NOMO-1 treated with dmso at 0.1 percent for 144 hours (cell line): ENCODE results near the gene KCNS1.
A peak's percentile ranks its signal among the peaks of the same experiment; 100 is the strongest.

ENCODE experiments used
- DNase-seq: peaks from one replicate; lab custom pipeline; 2025; ENCODE audit not compliant: unreplicated experiment; lab: John Stamatoyannopoulos, UW

Gene KCNS1

DNA sequence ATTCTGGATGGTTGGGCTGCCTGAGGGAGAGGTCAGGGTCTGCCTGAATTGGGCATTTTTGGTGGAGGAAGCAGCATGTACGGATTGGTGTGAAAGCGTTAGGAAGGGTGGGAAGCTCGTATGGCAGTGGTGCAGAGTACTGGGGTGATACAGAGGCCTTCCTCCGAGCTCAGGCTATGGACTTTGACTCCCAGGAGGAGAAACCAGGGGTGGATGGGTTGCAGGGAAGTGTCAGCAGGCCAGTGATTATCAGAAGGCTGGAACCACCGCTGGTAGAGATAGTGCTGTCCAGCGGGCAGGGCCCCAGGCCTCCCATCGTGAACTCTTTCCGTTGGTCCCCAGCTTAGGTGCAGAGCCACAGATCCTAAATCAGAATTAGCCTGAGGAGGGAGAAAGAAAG is 8.7 kb upstream of the KCNS1 start:
- no peak for DNase-seq

DNA sequence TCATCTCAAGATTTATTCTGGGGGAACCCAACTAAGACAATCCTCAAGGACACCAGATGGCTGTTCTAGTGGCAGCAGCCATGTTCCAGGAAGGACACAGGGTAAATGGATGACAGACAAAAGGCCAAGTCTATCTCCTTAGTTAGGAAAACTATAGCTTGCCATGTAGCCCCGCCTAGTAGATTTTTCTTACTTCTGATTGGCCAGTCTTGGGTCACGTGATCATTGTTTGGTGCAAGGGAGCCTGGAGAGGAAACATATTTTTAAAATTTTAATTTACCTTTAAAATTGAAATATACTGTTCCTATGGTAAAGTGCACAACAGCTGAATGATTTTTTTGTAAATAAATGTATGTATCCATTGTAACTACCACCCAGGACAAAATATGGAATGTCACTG is 4.4 kb upstream of the KCNS1 start:
- no peak for DNase-seq

DNA sequence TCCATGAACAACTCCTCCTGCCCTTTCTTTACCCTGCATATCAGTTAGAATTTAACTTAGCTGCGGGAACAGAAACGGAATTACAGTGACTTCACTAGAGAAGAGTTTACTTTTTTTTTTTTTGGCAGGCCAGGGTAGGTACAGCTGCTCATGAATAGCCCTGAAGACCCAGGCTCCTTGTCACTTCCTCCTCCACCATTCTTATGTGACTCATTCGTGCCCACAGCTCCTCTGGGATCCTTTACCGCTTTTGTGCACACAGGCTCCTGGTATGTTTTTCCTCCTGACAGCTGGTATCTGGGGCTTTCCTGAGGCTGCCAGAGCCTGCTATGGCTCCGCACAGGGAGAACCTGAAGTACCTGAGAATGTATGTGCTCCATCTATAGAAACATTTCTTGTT is 3.9 kb upstream of the KCNS1 start:
- no peak for DNase-seq

DNA sequence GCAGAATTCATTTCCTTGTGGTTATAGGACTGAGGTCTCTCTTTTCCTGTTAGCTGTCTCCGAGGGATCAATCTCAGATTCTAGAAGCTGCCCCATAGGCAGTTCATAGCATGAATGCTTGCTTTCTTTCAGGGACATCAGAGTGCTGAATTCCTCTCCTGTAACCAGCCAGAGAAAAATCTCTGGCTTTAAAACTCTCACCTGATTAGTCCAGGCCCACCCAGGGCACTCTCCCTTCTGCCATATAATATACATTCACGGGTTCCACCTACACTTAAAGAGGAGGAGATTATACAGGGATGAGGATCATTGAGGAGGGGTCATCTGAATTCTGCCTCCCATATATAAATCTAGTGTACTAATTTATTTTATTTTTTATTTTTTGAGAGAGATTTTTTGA is 2.1 kb upstream of the KCNS1 start:
- DNase-seq: no peak

- no peak for DNase-seq
Measured at GRCh38 chr20:45101333-45101850, 465 bp upstream of the KCNS1 start.

DNA sequence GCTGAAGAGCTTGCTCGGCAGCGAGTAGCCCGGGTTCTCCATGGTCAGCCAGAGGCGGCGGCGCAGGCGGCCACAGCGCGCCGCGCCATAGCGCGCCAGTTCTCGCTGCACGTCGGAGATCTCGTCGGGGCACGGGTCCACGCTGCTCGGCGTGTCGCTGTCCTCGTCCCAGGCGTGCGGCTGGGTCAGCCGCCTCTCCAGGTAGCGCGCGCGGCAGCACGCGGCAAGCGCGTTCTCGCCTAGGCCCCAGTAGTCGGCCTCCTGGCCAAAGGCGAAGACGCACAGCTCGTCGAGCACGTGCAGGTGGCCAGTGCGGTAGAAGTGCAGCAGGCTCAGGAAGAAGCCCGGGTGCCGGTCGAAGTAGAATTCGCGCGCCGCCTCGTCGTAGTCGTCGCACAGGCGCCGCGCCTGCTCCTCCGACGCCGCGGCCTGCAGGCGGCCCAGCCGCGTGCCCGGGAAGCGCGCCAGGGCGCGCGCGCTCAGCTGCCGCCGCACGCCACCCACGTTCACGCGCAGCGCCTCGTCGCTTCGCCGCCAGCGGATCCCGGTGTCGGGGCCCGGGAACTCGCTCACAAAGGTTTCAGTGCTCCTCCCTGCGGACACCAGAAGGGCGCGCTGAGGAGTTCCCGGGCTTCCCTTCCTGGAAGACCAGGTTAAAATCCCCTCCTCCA is 2.7 kb downstream of the KCNS1 start:
- DNase-seq: no peak

DNA sequence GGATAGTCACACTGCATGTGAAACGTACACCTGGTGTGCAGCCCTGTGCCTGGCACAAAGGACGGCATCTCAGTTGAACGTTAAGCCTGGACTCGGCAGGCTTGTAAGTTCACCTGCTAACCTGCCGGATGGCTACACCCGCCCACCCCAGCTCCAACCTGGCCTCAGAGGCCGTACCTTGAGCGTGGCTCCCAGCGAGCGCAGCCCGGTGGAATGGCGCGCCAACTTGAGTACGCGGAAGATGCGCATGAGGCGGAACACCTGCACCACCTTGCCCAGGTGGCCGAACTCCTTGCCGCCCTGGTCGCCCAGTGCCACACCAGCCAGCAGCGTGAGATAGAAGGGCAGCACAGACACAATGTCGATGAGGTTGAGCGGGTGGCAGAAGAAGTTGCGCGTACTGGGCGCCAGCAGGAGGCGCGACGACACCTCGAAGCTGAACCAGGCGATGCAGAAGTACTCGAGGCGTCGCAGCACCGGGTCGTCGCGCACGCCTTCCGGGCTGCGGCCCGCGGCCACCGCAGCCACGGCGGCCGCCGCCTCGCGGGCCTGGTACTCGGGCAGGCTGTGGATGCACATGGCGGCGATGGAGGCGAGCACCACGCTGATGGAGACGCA is 3.3 kb downstream of the KCNS1 start:
- peak; percentile 16 for DNase-seq

GRCh38 chr20:45096781-45097180 is 4.1 kb downstream of the KCNS1 start:
- DNase-seq: no peak

DNA sequence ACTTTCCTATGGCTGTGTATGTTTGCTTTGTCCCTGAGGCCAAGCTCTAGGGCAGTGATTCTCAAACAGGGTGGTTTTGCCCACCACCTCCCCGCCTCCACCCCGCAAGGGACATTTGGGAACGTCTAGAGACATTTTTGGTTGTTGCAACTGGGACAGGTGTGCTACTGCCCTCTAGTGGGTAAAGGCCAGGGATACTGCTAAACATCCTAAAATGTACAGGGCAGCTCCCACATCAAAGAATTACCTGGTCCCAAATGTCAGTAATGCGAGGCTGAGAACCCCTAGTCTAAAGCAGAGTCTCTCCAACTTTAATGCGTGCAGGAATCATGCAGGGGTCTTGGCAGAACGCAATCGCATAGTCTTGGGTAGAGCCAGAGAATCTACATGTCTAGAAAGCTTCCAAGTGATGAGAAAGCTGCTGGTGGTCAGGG is 5.1 kb downstream of the KCNS1 start:
- DNase-seq: peak; percentile 23

DNA sequence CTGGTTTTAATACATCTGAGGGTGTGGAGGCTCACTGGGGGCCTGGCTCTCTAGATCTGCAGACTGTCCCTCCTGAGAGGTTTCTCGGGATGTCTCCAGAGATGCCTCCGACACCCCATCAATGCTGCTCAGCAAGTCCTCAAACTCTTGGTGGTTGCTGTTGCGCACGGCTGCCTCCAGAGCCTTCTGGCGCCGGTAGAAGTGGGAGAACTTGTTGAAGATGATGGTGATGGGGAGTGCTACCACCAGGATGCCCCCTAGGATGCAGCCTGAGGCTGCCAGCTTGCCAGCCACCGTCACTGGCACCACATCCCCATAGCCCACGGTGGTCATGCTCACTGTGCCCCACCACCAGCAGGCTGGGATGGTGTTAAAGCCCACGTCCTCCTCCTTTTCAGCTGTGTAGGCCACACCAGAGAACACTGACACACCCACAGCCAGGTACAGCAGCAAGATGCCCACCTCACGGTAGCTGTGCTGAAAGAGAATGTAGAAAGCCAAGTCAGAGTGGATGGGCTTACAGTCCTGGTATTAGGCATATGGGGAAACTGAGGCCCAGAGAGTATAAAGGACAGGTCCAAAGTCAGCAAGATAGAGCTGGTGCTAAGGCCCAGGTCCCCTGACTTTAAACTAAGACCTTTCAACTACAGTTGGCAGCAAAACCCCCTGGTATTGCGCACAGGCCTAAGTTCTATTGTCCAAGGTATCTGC is 5.9 kb downstream of the KCNS1 start:
- DNase-seq: no peak

- no peak for DNase-seq
Measured at GRCh38 chr20:45094201-45094600, 6.7 kb downstream of the KCNS1 start.

- DNase-seq: no peak
Measured at GRCh38 chr20:45092898-45093297, 8.0 kb downstream of the KCNS1 start.

DNA sequence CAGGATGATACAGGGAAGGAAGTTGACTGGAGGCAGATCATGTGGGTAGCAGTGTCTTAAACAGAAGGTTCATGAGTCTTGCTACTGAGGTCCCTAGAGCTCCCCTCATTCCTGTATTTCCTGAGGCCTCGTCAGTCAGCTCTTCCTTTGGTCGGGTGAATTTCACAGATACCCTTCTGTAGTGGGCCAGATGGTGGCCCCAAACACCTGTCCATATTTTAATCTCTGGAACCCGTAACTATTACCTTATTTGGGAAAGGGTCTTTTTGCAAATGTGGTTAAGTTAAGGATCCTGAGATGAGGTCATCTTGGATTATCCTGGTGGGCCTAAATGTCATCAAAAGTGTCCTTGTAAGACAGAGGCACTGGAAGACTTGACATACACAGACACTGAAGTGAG is 9.6 kb downstream of the KCNS1 start:
- DNase-seq: no peak

GRCh38 chr20:45090481-45090880 is 10.4 kb downstream of the KCNS1 start:
- DNase-seq: no peak

DNA sequence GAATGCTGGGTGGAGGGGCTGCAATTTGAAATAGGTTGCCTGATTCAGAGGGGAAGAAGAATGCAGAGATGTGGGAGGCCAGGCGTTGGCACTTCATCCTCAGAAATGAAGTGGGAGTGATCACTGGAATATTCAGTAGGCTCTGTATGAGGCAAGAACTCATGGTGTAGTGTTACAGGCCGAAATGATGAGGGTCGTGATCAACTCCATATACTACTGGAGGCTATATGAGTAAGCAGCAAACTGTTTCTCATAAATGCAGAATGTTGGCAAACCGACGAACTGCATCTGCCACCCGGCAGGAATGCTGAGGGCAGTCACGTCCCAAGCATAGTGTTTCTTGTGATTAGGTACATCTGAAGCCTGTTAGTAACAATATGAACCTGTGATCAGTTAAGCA is 12.7 kb downstream of the KCNS1 start:
- no peak for DNase-seq

- no peak for DNase-seq
Measured at GRCh38 chr20:45087814-45088213, 13.1 kb downstream of the KCNS1 start.

GRCh38 chr20:45087097-45087790 is 13.7 kb downstream of the KCNS1 start:
- peak; percentile 35 for DNase-seq

DNA sequence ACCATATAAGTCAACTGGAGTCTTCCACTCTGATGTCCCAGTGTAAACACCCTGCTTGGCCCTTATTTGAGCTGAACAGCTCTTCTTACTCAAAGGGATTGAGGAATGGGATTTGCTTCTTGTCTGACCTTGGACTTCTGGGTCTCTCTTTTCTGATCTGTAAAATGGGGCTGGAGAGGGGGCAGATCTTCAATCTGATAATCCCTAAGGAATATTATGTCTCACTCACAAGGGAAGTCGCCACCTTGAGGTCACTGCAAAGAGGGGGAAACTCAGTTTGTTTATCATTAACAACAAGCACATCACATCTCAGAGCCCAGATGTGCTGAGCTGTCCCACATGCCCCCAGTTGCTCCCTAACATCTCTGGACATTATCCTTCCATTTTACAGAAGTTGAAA is 15.1 kb downstream of the KCNS1 start:
- DNase-seq: no peak

DNA sequence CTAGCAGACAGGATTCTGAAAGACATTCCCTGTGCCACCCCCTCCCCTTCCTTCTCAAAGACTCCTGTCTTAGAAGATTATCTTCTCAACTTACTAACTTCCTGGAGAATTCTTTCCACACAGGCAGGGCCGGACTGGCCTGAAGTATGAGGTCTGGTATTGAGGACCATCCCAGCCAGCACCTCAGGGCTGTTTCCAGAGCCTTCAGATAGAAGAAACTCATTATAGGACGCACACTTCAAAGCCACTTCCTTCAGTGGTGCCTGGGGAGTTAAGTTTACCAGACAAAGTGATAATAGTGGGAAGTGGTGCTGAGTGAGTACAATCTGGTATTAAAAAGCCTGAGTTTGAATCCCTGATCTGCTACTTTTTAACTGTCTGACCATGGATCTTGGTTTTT is 15.6 kb downstream of the KCNS1 start:
- DNase-seq: no peak

DNA sequence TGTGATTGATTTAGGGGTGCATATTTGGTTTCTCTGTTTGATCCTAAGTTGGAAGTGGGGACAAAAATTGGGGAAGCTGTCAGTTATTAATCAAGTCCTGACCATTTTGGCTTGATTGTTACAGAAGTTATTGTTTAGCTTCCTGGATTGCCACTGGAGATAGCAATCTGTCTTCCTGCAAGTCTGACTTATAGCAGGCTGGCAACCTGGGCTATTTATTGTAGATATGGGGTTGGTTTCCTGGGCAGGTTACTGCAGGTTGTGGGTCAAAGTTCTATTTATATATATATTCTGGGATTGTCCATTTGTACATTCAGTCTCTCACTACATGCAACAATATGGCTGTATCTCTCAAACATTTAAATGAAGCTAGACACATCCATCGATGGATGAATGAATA is 17.8 kb downstream of the KCNS1 start:
- no peak for DNase-seq

DNA sequence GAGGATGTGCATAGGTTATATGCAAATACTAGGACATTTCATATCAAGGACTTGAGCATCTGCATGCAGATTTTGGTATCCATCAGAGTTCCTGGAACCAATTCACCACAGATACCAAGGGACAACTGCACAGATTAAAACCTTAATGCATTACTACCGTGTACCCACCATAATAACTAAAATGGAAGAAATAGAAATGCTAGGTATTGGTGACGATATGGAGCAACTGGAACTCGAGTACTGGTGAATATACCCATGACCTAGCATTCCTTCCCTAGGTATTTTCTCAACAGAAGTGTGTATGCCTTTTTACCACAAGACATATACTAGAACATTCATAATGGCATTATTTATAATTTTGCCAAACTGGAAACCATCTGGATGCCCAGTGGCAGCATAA is 18.5 kb downstream of the KCNS1 start:
- DNase-seq: no peak
